ENCODE data around the gene LMNA.
"Not testable (repeated sequence)": the region's sequence is repeated elsewhere in the genome, so short reads cannot be mapped to it uniquely, and the experiment has no call there.

The LMNA gene

GRCh38 chr1:156119503-156120209 is 5.1 kb downstream of the LMNA start:
- Mint-ChIP-seq H3K36me3 (ENCODE audit: low read depth) (no peaks in the 10 kb centered on the region), H3K27ac (no peak overlapping the region), H3K9me3 (no peaks in the 10 kb centered on the region), H3K4me3 (no peak overlapping the region), H3K27me3 (ENCODE audit: low read depth) (peaks cover 44% of the 10 kb centered on the region), H3K4me1 (ENCODE audit: low read depth) (peaks cover 36% of the 10 kb centered on the region)

- Mint-ChIP-seq H3K9me3 (no peaks in the 10 kb centered on the region), H3K36me3 (ENCODE audit: low read depth) (no peaks in the 10 kb centered on the region), H3K27ac (no peak overlapping the region), H3K27me3 (ENCODE audit: low read depth) (peaks cover 38% of the 10 kb centered on the region), H3K4me3 (no peak overlapping the region), H3K4me1 (ENCODE audit: low read depth) (peaks cover 37% of the 10 kb centered on the region)
Measured at GRCh38 chr1:156120318-156120717, 5.8 kb downstream of the LMNA start.

GRCh38 chr1:156121005-156121404 is 6.5 kb downstream of the LMNA start:
- H3K9me3 Mint-ChIP-seq; H3K36me3 Mint-ChIP-seq (ENCODE audit: low read depth); H3K4me3 Mint-ChIP-seq; H3K27ac Mint-ChIP-seq: not testable (repeated sequence)
- Mint-ChIP-seq H3K27me3 (ENCODE audit: low read depth) (peaks cover 34% of the 10 kb centered on the region), H3K4me1 (ENCODE audit: low read depth) (peaks cover 34% of the 10 kb centered on the region)

- H3K4me1 Mint-ChIP-seq (ENCODE audit: low read depth) = peaks cover 34% of the 10 kb centered on the region
- H3K36me3 Mint-ChIP-seq (ENCODE audit: low read depth) = no peaks in the 10 kb centered on the region
- no peak overlapping the region for H3K4me3 Mint-ChIP-seq
- H3K27me3 Mint-ChIP-seq (ENCODE audit: low read depth) = peaks cover 29% of the 10 kb centered on the region
- H3K27ac Mint-ChIP-seq = no peak overlapping the region
- H3K9me3 Mint-ChIP-seq = no peaks in the 10 kb centered on the region
Measured at GRCh38 chr1:156121457-156121856, 6.9 kb downstream of the LMNA start.

- H3K36me3 Mint-ChIP-seq (ENCODE audit: low read depth) = no peaks in the 10 kb centered on the region
- H3K4me3 Mint-ChIP-seq = no peak overlapping the region
- H3K9me3 Mint-ChIP-seq = no peaks in the 10 kb centered on the region
- peaks cover 26% of the 10 kb centered on the region for H3K27me3 Mint-ChIP-seq (ENCODE audit: low read depth)
- peaks cover 38% of the 10 kb centered on the region for H3K4me1 Mint-ChIP-seq (ENCODE audit: low read depth)
- no peak overlapping the region for H3K27ac Mint-ChIP-seq
Measured at GRCh38 chr1:156122086-156122485, 7.6 kb downstream of the LMNA start.

GRCh38 chr1:156122519-156123355 is 8.2 kb downstream of the LMNA start:
- H3K27ac Mint-ChIP-seq = peak overlapping the region; percentile 47
- H3K9me3 Mint-ChIP-seq = no peaks in the 10 kb centered on the region
- peaks cover 24% of the 10 kb centered on the region for H3K27me3 Mint-ChIP-seq (ENCODE audit: low read depth)
- H3K4me3 Mint-ChIP-seq = no peak overlapping the region
- no peaks in the 10 kb centered on the region for H3K36me3 Mint-ChIP-seq (ENCODE audit: low read depth)
- peaks cover 43% of the 10 kb centered on the region for H3K4me1 Mint-ChIP-seq (ENCODE audit: low read depth)

- Mint-ChIP-seq H3K36me3 (ENCODE audit: low read depth) (no peaks in the 10 kb centered on the region), H3K27ac (peak overlapping the region; percentile 52), H3K9me3 (no peaks in the 10 kb centered on the region), H3K4me1 (ENCODE audit: low read depth) (peaks cover 49% of the 10 kb centered on the region), H3K4me3 (no peak overlapping the region), H3K27me3 (ENCODE audit: low read depth) (peaks cover 18% of the 10 kb centered on the region)
Measured at GRCh38 chr1:156123356-156124196, 9.1 kb downstream of the LMNA start.

- Mint-ChIP-seq H3K9me3 (no peaks in the 10 kb centered on the region), H3K36me3 (ENCODE audit: low read depth) (no peaks in the 10 kb centered on the region), H3K27ac (peak overlapping the region; percentile 53), H3K27me3 (ENCODE audit: low read depth) (peaks cover 23% of the 10 kb centered on the region), H3K4me3 (no peak overlapping the region), H3K4me1 (ENCODE audit: low read depth) (peaks cover 60% of the 10 kb centered on the region)
Measured at GRCh38 chr1:156124557-156125483, 10.3 kb downstream of the LMNA start.

GRCh38 chr1:156125544-156125943 is 11.0 kb downstream of the LMNA start:
- not testable (repeated sequence) for H3K9me3 Mint-ChIP-seq; H3K4me3 Mint-ChIP-seq; H3K36me3 Mint-ChIP-seq (ENCODE audit: low read depth)
- H3K27ac Mint-ChIP-seq = peak overlapping the region; percentile 53
- peaks cover 60% of the 10 kb centered on the region for H3K4me1 Mint-ChIP-seq (ENCODE audit: low read depth)
- peaks cover 23% of the 10 kb centered on the region for H3K27me3 Mint-ChIP-seq (ENCODE audit: low read depth)

GRCh38 chr1:156126043-156126629 is 11.6 kb downstream of the LMNA start:
- no peaks in the 10 kb centered on the region for H3K36me3 Mint-ChIP-seq (ENCODE audit: low read depth)
- H3K9me3 Mint-ChIP-seq = no peaks in the 10 kb centered on the region
- peak overlapping the region; percentile 72 for H3K27ac Mint-ChIP-seq
- H3K27me3 Mint-ChIP-seq (ENCODE audit: low read depth) = peaks cover 23% of the 10 kb centered on the region
- peaks cover 58% of the 10 kb centered on the region for H3K4me1 Mint-ChIP-seq (ENCODE audit: low read depth)
- H3K4me3 Mint-ChIP-seq = no peak overlapping the region

- H3K4me3 Mint-ChIP-seq = peak overlapping the region; percentile 21
- H3K4me1 Mint-ChIP-seq (ENCODE audit: low read depth) = peaks cover 58% of the 10 kb centered on the region
- H3K36me3 Mint-ChIP-seq (ENCODE audit: low read depth) = no peaks in the 10 kb centered on the region
Measured at GRCh38 chr1:156126630-156127534, 12.4 kb downstream of the LMNA start.

GRCh38 chr1:156128308-156128653 is 13.8 kb downstream of the LMNA start:
- Mint-ChIP-seq H3K36me3 (ENCODE audit: low read depth) (no peaks in the 10 kb centered on the region), H3K4me3 (peak overlapping the region; percentile 34), H3K27ac (no peak overlapping the region), H3K4me1 (ENCODE audit: low read depth) (peaks cover 54% of the 10 kb centered on the region), H3K9me3 (no peaks in the 10 kb centered on the region), H3K27me3 (ENCODE audit: low read depth) (peaks cover 12% of the 10 kb centered on the region)

More at GRCh38 chr1:156126630-156127534, 12.4 kb downstream of the LMNA start:
- H3K9me3 Mint-ChIP-seq = no peaks in the 10 kb centered on the region
- H3K27ac Mint-ChIP-seq = peak overlapping the region; percentile 72
- peaks cover 23% of the 10 kb centered on the region for H3K27me3 Mint-ChIP-seq (ENCODE audit: low read depth)
